Renal cortical epithelial cell (primary cell): ENCODE data around the gene CACNB2. TPM values are rescaled to one million over a fixed set of nuclear protein-coding genes. Genes with fewer than 3 reads are reported as not detected.

ENCODE experiments used
- DNase-seq: peaks from one replicate; pipeline ENCODE4 v3.0.0-alpha.2; 2011; ENCODE audit warnings: low read depth
- total RNA-seq: library from RNA; depleted of rRNA; stranded (reverse); fragments of >200 nt; gene quantifications from 2 replicates; pipeline ENCODE4 v1.2.3, GENCODE V29; 2014

CACNB2 gene
- total RNA-seq, 1 donor from 2014 or later: not detected

DNA sequence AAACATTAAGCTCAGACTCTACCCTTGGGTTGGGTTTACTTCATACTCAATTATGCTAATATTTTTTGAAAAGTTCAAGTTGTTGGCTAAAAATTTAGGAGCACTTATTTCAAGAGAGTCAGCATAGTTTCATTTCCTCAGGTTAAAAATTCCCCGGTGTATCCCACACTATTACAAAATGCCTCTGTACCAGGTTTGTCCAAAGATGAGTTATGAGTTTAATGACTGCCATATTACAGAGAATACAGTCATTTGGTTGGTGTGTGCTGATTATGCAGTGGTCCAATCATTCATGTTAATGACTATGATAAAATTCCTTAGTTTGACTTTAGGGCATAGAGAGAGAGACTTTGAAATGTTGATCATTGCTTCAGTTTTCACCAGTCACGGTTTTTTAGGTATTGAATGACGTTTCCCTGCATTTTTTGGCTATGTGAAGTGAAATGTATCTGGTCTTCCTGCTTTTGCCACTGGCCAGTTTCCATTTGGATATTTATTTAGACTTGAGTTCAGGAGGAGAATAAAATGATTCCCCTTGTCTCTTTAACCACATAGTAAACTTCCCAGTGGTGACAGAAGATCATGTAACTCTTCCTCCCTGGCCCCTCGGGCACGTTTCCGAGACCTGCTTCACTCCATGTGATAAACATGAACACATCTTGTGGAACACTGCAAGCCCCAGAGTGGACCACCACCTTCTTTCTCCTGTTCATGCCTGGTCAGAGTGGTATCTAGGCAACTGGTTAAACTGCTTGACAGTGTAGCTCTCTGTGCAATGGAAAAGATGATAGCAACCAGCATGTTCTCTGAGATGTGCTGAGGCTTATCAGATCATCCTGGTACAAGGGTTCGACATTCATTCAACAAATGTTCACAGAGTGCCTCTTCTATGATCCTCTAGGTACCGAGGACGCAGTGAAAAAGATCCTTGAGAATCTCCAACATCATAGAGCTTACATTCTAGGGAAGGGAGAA, 153.6 kb downstream of the CACNB2 start:
- DNase-seq: no peak

DNA sequence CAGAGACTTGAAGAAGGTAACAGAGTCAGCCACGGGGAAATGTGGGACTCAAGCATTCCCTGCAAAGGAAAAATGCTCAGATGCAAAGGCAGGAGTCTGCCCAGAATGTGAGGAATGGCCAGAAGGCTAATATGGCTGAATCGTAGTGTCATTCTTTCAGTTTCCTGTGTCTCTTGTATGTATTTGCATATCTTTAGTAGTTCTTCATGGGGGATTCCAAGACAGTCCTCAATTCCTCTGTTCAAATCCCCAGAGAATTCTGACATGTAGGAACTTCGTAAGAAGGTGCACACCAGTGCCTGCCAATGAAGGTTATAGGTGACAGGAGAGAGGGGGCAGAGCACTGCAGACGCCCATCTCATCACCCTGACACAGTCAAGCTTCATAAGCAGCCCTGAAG, 154.4 kb downstream of the CACNB2 start:
- no peak for DNase-seq

DNA sequence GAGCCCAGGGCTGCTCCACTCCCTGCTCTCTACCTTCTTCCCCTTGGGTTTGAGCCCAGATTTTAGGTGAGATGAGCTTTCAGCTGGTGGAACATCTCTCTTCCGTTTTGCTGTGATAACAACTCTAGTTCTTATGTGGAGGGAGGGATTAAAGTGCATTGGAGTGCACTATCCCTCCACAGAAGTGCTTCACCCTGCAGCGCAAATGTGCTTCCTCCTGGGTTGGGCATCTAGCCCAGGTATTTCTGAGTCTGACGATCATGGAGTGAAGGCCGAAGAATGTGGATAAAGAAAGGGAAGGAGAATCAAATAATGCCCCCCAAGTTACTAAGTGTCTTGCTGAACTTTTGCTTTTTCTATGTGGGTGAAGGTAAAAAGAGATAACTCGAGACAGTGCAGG, 157.4 kb downstream of the CACNB2 start:
- DNase-seq: no peak

DNA sequence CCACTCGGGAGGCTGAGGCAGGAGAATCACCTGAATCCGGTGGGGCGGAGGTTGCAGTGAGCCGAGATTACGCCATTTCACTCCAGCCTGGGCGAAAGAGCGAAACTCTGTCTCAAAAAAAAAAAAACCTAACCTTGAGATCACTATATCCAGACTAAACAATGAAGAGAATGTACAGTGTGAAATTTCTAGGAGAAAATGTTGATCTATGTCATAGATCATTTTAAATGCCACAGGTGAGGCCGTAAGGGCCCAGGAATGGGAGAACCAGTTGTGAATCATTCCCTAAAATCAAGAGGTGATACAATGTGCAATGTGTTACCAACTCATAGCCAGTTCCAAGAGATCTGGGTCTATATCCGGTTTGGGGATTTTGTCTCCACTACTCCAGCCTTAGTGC, 158.0 kb downstream of the CACNB2 start:
- DNase-seq: no peak

DNA sequence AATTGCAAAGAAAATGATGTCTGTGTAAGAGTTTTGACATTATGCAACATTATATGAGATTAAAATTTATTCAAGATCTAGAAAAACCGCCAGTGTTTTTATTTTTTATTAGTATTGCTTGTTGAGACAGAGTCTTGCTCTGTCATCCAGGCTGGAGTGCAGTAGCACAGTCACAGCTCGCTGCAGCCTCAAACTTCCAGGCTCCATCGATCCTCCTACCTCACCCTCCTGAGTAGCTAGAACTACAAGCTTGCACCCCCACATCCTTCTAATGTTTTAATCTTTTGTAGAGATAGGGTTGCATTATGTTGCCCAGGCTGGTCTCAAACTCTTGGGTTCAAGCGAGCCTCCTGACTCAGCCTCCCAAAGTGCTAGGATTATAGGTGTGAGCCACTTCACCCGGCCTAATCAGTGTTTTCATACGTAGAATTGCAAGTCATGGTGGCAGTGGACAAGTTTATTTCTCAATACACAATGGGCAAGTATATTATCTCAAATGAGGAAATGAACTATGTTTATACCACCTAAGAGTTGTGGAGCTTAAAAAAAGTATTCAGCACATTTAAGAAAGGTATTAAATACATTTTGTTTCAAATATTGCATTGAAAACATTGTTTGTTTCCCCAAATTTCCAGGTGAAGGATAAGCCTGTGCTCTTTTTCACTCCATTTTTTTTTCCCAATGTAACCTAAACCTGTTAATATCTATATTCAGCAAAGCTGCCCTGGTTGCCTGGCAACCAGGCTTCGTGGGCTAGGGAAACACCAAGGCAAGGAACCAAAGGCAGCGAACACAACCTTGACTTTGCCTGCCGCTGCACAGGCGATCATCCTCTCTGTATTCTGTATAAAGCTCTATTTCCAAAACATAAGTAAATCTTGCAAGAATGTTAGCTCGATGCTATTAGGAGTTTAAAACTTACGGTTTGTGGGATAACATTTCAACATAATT, 163.9 kb downstream of the CACNB2 start:
- no peak for DNase-seq

DNA sequence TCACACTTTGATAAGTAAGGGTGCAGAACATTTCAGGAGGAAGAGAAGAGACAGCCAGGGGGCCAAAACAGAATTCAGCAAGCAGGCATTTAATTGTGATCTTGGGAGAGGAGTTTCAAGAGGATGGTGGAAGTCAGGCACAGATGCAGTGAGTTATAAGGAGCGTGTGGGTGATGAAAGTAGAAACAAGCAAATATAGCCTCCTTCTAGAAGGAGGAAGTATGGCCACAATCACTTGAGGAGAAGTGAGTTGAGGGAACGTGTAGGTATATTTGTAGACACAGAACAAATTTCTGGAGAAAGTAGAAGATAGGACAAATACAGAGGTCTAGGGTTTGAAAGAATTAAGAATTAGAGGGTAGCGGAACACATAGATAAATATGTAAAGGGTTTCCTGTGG, 165.8 kb downstream of the CACNB2 start:
- no peak for DNase-seq

DNA sequence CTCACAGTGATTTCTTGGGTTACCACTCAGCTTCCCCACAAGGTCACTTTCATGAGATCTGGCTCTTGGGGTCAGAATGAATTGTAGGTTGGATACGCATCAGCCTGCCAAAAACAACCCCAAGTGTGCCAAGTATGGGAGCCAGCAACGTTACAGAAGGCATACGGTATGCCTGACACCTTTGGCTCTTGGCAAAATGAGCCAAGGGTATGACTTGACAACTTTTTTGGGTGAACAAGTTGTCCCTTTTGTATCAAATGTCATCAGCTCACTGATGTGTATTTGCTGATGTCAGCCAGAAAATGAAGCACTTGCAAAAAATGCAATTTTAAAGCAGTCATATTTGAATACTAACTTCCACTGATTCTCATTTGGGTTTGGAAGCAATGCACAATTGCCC, 168.4 kb downstream of the CACNB2 start:
- DNase-seq: no peak

DNA sequence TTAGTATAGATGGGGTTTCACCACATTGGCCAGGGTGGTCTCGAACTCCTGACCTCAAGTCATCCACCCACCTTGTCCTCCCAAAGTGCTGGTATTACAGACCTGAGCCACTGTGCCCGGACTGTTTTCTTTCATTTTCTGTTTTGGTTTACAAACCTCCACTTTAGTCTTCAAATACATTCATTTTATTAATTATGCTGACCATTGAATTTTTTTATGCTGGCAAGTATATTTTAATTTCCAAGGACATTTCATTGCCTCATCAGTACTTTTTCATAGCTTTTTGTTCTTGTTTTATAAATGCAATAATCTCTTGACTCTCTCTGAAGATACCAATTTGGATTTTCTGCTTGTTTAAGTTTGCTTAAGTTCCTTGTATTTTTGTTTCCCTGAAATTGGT, 170.5 kb downstream of the CACNB2 start:
- no peak for DNase-seq

DNA sequence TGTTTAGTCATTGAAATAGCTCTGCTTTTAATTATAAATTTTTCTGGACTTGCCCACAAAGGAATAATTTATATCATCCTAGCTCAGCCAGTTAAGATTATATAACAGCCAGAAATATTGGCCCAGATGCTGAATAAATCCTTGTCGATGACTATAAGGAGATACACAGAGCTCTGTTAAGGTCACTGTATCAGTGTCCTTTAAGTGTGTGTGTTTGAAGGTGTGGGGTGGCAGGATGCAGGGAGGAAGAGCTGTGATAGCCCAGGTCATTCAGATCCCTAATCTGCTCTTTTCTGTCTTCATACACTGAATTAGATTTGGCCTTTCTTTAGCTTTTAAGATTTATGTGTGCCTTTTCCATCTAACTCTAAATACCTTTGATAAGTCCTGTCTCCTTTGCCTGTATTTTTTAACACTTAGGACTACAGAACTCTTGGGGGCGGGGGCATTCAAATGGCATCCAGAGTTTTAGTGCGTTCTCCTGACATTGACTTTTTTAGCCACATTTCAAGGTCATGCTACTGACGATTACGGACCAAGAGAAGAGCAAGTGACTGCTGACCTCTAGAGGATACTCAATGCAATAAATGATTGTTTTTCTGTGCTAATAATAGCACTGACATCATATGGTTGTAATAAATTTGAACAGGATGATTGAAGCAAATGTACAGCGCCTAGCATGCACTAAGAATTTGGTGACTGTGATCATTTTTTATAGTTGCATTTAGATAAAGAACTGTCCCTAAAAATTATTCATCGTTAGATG, 172.3 kb downstream of the CACNB2 start:
- DNase-seq: peak; percentile 71

DNA sequence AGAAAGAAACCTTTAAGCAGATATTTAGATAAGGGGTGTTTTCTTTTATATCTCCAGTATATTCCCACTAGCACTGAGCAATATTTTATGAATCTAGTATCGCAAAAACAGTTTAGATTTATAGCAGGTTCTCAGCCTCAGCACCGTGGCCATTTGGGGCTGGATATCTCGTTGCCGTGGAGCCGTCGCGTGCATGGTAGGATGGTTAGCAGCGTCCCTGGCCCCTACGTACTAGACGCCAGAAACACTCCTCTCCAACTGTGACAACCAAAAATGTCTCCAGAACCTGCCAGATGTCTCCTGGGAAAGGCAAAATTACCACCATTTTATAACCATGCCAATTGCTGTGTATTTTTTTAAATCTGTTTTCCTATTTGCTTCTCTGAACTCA, 172.9 kb downstream of the CACNB2 start:
- no peak for DNase-seq

DNA sequence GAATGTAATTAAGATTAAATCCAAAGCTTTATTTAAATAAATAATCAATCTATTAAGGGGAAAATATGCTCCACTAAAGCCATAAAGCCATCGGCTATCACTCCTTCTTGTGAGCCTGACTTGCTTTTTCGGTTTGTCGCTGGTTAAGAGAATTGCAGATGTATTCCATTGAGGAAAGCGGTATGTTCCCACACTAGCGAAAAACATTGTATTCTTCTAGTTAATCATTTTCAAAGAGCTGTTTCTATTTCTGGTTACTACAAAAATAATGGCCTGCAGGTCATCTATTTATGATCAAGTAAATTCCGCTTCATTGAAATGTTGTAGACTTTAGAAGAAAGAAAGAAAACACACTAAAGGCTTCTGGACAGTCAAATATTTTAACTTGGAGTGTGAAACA, 173.4 kb downstream of the CACNB2 start:
- DNase-seq: peak; percentile 88

DNA sequence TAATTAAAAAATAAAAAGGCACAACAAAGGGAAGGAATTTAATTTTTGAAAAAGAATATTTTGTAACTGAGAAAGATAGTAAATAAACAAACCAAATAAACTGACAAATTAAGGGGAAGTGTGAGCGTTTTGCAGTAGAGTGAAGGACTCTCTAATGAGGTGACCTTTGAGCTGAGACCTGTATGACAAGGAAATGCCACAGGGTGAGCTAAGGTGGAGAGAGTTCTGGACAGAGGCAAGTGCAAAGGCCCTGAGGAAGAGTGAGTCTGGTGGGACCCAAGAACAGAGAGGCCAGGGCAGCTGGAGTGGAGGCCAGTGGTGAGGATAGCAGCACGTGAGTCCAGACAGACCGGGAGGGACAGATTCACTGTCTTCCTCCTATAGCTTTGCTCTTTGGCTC, 179.4 kb downstream of the CACNB2 start:
- DNase-seq: no peak

DNA sequence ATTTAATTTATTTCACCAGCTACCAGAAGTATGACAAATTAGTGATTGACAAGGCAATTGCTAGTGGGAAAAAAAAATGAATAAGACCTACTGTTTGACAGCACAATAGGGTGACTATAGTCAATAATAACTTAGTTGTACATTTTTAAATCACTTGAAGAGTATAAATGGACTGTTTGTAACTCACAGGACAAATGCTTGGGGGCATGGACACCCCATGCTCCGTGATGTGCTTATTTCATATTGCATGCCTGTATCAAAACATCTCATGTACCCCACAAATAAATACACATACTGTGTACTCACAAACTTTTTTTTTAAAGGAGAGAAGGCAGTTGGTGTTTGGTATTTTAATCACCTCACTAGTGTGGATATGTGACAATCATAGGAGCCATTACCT, 181.1 kb downstream of the CACNB2 start:
- no peak for DNase-seq

DNA sequence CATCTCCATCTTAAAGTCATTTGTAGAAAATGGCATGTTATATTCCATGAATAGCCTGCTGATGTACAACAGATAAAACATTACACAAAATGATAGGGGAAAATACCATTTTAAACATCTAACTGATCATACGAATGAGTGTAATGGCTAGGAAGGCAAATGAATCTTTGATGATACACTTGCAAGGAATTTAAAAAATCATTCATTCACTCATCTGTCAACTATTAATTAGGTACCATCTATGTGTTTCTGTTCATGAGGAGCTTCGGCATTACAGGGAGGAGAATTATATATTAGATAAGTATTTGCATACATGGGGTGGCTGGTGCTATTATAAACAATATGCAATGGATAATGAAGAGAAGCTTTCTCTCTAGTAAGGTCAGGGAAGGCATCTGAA, 183.7 kb downstream of the CACNB2 start:
- DNase-seq: peak; percentile 23

DNA sequence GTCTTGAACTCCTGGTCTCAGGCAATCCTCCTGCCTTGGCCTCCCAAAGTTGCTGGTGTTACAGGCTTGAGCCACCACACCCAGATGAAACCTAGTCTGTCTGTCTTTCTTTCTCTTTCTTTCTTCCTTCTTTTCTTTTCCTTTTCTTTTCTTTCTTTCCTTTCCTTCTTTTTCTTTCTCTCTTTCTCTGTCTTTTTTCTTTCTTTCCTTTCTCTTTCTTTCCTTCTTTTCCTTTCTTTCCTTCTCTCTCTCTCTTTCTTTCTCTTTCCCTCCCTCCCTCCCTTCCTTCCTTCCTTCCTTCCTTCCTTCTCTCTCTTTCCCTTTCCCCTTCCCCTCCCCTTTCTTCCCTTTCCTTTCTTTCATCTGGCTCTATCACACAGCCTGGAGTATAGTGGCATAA, 185.2 kb downstream of the CACNB2 start:
- DNase-seq: no peak

DNA sequence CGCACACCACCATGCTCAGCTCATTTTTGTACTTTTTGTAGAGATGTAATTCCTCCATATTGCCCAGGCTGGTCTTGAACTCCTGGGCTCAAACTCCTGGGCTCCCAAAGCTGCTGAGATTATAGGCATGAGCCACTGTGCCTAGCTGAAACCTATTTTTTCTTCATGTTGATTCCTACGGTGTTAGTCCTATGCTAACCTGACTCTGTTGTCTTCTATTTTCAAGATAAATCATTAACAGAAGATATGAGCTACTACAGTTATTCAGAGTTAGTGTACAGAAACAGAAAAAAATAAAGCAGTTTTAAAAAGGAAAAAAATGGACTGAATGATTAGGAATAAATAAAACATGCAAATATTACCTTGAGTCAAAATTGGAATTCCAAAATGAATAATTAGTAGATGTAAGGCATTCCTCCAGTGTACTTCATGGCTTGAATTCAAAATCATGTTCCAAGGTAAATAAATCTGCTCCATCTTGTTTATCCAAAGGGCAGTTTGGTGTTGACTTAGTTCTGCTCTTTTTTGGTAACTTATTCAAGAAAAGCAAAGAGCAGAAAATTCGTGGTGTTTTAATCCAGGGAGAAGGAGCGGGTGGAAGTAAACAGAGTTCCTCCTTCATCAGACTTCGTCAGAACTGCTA, 185.8 kb downstream of the CACNB2 start:
- peak; percentile 75 for DNase-seq

DNA sequence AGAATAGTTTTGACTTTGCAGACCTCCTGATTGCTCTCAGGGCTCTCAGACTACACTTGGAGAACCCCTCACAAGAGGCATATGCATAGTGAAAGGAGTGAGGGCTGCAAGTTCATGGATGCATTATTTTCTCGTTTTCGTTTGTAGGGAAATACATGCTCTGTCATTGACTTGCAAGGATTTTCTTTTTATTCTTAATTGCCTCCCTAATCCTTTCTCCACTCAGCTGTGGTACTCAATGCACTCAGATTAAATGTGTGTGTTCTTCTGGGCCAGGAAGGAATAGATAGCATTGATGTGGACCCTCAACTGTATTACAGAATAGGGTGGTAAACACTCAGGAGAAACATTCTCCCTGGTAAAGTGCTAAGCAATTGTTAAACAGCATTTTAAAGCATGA, 188.7 kb downstream of the CACNB2 start:
- no peak for DNase-seq

DNA sequence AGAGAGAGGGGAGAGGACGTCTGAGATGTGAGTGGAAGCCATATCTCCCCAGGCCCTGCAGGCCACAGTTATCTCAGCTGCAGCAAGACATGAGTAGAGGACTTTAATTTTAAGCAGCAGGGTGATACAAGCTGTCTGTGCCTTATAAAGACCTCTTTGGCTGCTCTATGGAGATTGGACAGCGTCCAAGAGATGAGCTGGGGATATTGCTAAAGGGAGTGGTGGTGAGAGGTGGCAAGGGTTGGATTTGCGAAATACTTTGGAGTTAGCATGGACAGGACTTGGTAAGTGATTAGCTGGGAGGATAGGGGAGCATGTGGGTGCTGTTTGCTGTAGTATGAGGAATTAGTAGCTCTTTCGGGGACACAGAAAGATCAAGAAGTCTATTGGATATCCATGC, 191.8 kb downstream of the CACNB2 start:
- peak; percentile 49 for DNase-seq

DNA sequence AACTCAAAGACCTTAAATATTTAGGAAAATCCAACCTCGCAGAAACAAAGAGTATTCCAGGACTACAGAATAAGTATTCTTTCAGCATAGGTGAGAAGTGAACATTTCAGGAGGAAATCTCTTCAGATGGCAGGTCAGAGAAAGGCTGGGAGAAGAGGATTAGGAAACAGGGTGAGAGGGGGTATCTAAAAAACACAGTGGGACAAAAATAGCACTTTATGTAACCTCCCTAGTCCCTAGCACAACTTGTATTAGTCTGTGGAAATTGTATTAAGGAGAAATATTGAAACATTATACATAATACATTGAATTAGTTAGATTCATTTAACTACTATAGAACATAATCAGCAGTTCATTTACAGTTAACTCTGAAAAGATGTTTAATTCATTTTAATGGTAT, 192.3 kb downstream of the CACNB2 start:
- DNase-seq: no peak

DNA sequence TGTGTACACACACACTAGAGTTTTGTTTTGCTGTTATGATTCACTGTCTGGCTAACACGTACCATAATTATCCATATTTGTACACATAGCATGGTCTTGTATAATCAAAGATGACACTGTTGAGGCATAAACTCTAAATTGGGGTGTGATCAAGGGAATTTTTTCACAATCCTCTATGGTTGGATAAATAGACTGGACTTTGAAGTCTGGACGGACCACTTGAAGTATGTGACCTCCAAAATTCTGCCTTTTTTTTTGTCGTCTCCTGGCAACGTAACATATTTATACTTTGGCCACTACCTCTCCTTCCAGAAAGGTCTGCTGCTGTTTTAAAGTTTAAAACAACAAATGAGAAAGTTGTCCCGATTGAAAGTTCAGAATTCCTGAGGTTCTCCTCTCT, 193.4 kb downstream of the CACNB2 start:
- DNase-seq: peak; percentile 24

DNA sequence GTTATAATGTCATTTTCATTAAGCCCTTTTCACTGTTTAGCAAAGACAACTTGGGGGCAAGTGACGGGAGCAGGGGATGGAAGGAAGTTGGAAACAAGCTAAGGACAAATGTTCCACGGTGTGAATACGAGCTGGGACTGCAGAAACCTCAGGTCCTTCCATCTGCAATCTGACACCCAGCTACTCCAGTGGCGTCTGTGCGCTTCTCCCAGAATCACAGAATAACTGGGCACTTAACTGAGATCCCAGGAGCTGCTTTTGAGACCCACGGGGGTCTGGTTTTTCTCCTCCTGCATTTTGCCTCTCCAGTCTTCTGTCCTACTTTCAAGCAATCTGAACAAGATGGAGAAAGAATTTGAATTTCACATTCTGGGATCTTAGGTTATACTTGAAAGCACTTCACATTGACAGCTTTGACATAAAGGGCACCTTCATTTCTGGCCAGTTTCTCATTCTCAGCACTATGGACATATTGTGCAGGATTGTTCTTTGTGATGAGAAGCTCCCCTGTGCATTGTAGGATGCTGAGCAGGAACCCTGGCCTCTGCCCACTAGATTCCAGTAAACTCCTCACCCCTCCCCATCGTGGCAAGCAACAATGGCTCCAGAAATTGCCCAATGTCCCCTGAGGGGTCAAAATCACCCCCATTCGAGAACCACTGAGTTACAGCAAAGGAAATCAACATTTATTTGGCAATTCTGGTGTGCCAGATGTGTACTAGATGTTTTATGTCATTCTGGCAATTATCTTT, 194.1 kb downstream of the CACNB2 start:
- DNase-seq: peak; percentile 5
